Fibroblast of mammary gland (primary cell): ENCODE results near the gene CASP7.
"Not testable (repeated sequence)": the region's sequence is repeated elsewhere in the genome, so short reads cannot be mapped to it uniquely, and the experiment has no call there.

ENCODE experiments used
- DNase-seq: peaks from one replicate; pipeline ENCODE4 v3.0.0-alpha.2; 2010; ENCODE audit warnings: low read depth
- H3K4me3 ChIP-seq: 2 replicates; pipeline ENCODE4 v1.5.1; 2011; ENCODE audit warnings: low read depth, mild to moderate bottlenecking, low read length, moderate library complexity; ENCODE audit not compliant: control insufficient read depth
- TF ChIP-seq, protein P1 (sequence below): conservative IDR thresholded peaks from 2 replicates; pipeline ENCODE4 v1.5.1; 2011; ENCODE audit warnings: low read depth, low read length, inconsistent platforms; ENCODE audit not compliant: control insufficient read depth, insufficient read depth

The CASP7 gene

DNA sequence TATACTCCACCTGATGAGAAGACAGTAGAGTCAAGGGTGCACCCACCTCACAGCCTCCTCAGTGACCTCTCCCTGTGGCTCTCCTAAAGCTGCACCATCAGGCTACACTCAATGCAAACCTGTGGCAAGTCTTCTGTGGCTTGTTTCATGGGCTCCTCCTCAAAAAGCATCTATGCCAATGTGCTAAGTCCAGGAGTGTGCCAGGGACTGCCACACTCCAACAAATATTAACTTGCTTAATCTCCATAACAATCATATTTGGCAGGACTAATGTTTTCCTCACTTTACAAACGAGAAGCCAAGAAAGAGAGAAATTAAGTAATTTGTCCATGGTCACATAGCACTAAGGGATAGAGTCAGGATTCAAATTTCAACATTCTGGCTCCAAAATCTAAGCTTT is 27.8 kb upstream of the CASP7 start:
- no peak for DNase-seq
- H3K4me3 ChIP-seq, result no peak overlapping the region
- TF ChIP-seq, protein P1, sequence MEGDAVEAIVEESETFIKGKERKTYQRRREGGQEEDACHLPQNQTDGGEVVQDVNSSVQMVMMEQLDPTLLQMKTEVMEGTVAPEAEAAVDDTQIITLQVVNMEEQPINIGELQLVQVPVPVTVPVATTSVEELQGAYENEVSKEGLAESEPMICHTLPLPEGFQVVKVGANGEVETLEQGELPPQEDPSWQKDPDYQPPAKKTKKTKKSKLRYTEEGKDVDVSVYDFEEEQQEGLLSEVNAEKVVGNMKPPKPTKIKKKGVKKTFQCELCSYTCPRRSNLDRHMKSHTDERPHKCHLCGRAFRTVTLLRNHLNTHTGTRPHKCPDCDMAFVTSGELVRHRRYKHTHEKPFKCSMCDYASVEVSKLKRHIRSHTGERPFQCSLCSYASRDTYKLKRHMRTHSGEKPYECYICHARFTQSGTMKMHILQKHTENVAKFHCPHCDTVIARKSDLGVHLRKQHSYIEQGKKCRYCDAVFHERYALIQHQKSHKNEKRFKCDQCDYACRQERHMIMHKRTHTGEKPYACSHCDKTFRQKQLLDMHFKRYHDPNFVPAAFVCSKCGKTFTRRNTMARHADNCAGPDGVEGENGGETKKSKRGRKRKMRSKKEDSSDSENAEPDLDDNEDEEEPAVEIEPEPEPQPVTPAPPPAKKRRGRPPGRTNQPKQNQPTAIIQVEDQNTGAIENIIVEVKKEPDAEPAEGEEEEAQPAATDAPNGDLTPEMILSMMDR, result no peak

DNA sequence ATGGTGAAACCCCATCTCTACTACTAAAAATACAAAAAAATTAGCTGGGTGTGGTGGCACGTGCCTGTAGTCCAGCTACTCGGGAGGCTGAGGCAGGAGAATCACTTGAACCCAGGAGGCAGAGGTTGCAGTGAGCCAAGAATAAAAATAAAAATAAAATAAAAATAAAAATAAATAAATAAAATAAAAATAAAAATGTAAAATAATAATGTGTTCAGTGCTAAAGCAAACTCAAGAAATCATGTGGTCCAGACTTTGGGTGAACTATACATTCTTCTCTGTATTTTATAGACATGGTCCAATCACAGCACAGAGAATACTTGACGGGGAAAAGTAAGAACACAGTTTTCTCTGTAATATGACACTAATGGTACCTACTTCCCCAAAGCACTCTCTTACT is 27.3 kb upstream of the CASP7 start:
- H3K4me3 ChIP-seq, result not testable (repeated sequence)

DNA sequence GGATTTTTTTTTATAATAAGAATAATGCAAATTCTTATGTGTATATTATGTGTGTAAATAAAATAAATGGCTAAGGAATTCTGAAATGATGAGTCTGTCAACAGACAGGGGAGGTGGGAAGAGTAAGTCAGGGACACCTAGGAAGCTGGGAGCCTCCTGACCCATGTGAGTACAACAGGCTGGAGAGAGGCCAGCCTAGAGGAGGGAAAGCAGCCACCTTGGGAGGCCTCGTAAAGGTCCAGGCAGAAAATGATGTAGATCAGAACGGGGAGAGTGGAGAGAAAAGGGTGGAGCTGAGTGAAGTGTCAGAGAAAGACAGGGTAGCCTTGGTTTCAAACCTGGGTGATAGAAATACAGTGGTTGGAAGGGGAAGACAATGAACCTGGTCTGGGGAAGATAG is 22.8 kb upstream of the CASP7 start:
- H3K4me3 ChIP-seq, result no peak overlapping the region
- no peak for DNase-seq
- TF ChIP-seq, protein P1, result no peak

More for the DNA sequence above, 27.3 kb upstream of the CASP7 start:
- not testable (repeated sequence) for DNase-seq

DNA sequence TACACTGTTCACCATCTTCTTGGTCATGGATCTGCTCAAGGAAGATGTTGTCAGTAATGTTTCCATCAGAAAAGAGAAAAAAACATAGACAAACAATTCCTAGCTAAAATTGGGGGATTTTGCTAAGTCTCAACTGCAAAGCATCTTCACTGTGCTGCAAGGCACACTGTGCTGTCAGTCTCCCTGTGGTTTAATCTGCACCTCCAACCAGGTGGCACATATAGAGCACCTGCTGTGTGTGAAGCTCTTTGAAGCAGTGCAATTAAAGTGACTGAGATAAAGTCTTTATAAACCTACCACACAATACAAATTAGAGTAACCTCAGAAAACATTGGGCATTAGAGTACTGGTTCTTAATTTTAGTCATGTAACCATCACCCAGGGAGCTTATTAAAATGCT is 22.2 kb upstream of the CASP7 start:
- H3K4me3 ChIP-seq, result no peak overlapping the region
- no peak for DNase-seq
- TF ChIP-seq, protein P1, result no peak

DNA sequence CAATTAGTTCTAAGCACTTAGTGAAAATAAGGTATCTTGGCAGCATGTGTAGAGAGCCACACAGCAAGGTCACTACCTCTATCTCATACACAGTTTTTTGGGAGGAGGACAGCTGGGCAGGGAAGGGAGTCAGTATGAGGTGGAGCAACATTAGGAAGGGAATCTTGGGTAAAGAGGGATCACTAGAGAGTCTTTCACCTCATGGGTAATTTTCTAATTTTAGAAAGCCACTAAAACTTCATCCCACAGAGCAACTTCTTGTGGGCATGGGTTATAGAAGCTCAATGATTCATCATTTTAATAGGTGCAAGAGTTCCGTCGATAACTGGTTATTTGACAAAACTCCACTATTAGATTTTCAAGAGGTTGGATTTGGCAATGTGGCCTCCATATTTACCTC is 18.4 kb upstream of the CASP7 start:
- no peak overlapping the region for H3K4me3 ChIP-seq
- no peak for DNase-seq
- TF ChIP-seq, protein P1, result no peak

DNA sequence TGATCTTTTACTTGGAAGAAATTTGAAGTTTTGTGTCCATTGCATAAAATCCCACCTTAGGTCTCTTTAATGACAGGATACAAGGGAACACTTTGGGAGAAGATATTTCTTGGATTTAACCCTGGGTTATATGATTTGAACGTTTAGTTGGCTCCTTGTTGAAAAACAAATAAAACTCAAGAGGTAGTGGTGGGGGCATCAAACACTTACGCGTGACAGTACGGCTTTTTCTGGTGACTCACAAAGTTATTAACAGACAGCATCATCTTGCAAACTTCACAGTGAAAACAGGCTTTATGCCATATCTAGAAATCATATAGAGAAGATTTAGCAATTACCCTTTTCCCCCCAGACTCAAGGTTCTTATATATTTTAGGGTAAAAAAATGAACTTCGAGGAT is 16.6 kb upstream of the CASP7 start:
- TF ChIP-seq, protein P1, result no peak
- DNase-seq, result no peak
- no peak overlapping the region for H3K4me3 ChIP-seq

DNA sequence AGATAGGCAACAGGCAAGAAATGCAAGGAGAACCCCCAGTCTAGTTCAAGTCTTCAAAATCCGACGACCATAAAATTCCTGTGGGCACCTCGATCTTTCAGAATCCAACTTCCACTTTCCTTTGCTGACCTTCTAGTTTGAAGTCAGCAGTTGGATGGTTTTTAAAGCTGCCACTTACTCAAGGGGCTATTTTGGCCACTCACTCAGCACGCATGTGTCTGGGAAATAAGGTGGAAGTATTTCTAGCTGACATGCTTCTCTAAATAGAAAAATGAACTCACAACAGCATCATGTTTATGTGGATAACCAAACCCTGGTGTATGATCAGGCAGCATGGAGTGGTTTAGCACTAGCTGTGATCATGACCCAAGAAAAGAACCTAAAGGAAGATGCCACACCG is 15.8 kb upstream of the CASP7 start, which contains the start of gene NRAP:
TSS of gene NRAP (minus strand) at position 134 of the 400 bp plus-strand sequence. CDS start 159 bp downstream, outside the sequence.
- TF ChIP-seq, protein P1, result no peak
- H3K4me3 ChIP-seq, result no peak within 1 kb of the TSS
- DNase-seq, result no peak
